GM23338 (cell line): ENCODE data around the gene PUS7. TPM values are rescaled to one million over a fixed set of nuclear protein-coding genes. Genes with fewer than 3 reads are reported as not detected.
"Not testable (repeated sequence)": the region's sequence is repeated elsewhere in the genome, so short reads cannot be mapped to it uniquely, and the experiment has no call there.

Source experiments
- ATAC-seq: fragments of 200-7000 bp; cut with Tn5 transposase; 3 replicates; pipeline ENCODE4 v1.9.1; 2020
- DNase-seq: peaks from one replicate; pipeline ENCODE4 v3.0.0-alpha.2; 2015; ENCODE audit warnings: low spot score
- H2AFZ ChIP-seq: fragments of 200-600 bp; sonication (generic); 2 replicates; pipeline ENCODE4 v1.8.0; 2016; ENCODE audit warnings: antibody characterized with exemption, mild to moderate bottlenecking, moderate library complexity
- H3F3A ChIP-seq: fragments of 200-600 bp; sonication (generic); replicated peaks from 2 replicates; pipeline ENCODE4 v1.8.0; 2017; ENCODE audit warnings: antibody characterized with exemption, mixed run types, low read depth
- H3K27ac ChIP-seq: fragments of 200-600 bp; sonication (generic); 2 replicates; pipeline ENCODE4 v1.6.1; 2016; ENCODE audit warnings: low read depth
- H3K27me3 ChIP-seq: fragments of 200-600 bp; sonication (generic); 2 replicates; pipeline ENCODE4 v1.8.0; 2016; ENCODE audit warnings: mild to moderate bottlenecking, mixed run types, moderate library complexity; ENCODE audit not compliant: insufficient read depth
- H3K36me3 ChIP-seq: fragments of 200-600 bp; sonication (generic); 2 replicates; pipeline ENCODE4 v1.8.0; 2016; ENCODE audit warnings: mild to moderate bottlenecking; ENCODE audit not compliant: insufficient read depth
- H3K4me1 ChIP-seq: fragments of 200-600 bp; sonication (generic); 2 replicates; pipeline ENCODE4 v1.8.0; 2016; ENCODE audit warnings: mild to moderate bottlenecking, moderate library complexity; ENCODE audit not compliant: insufficient read depth
- H3K4me2 ChIP-seq: fragments of 200-600 bp; sonication (generic); 2 replicates; pipeline ENCODE4 v1.7.1; 2017; ENCODE audit warnings: mixed run types
- H3K4me3 ChIP-seq: fragments of 200-600 bp; sonication (generic); 2 replicates; pipeline ENCODE4 v1.6.1; 2016; ENCODE audit warnings: mixed run types
- H3K79me2 ChIP-seq: fragments of 200-600 bp; sonication (generic); replicated peaks from 2 replicates; pipeline ENCODE4 v1.8.0; 2017; ENCODE audit warnings: mild to moderate bottlenecking; ENCODE audit not compliant: insufficient read depth
- H3K9me2 ChIP-seq: fragments of 200-600 bp; sonication (generic); 2 replicates; pipeline ENCODE4 v1.8.0; 2017; ENCODE audit not compliant: insufficient read depth
- H4K20me1 ChIP-seq: fragments of 200-600 bp; sonication (generic); replicated peaks from 2 replicates; pipeline ENCODE4 v1.8.0; 2017; ENCODE audit warnings: mild to moderate bottlenecking; ENCODE audit not compliant: insufficient read depth
- H3K27ac Mint-ChIP-seq: 2 replicates; pipeline ENCODE4 v1.8.0; 2020; ENCODE audit warnings: inconsistent platforms, mild to moderate bottlenecking, moderate library complexity, mixed read lengths
- H3K27me3 Mint-ChIP-seq: 3 replicates; pipeline ENCODE4 v1.8.0; 2022; ENCODE audit warnings: low read depth, mild to moderate bottlenecking, moderate library complexity, mixed read lengths, inconsistent platforms; ENCODE audit not compliant: insufficient read depth, poor library complexity
- H3K36me3 Mint-ChIP-seq: 3 replicates; pipeline ENCODE4 v1.8.0; 2021; ENCODE audit warnings: low read depth, mild to moderate bottlenecking, inconsistent platforms, moderate library complexity, mixed read lengths
- H3K4me1 Mint-ChIP-seq: 3 replicates; pipeline ENCODE4 v1.8.0; 2020; ENCODE audit warnings: mild to moderate bottlenecking, inconsistent platforms, mixed read lengths
- H3K4me3 Mint-ChIP-seq: 3 replicates; pipeline ENCODE4 v1.8.0; 2021; ENCODE audit warnings: moderate library complexity, mild to moderate bottlenecking, inconsistent platforms, mixed read lengths
- H3K9me3 Mint-ChIP-seq: 3 replicates; pipeline ENCODE4 v1.8.0; 2020; ENCODE audit warnings: moderate library complexity, mild to moderate bottlenecking, inconsistent platforms, mixed read lengths
- EZH2 ChIP-seq: fragments of 200-600 bp; sonication (generic); IDR thresholded peaks from one replicate; pipeline ENCODE4 v1.8.0; 2017; ENCODE audit warnings: antibody characterized with exemption, mild to moderate bottlenecking, low read depth; ENCODE audit not compliant: unreplicated experiment
- JUNB ChIP-seq: IDR thresholded peaks from one replicate; pipeline ENCODE4 v1.6.1; 2016; ENCODE audit warnings: antibody characterized with exemption; ENCODE audit not compliant: unreplicated experiment
- NANOG ChIP-seq: IDR thresholded peaks from 2 replicates; pipeline ENCODE4 v1.6.1; 2016; ENCODE audit warnings: antibody characterized with exemption, borderline replicate concordance
- POLR2AphosphoS5 ChIP-seq: IDR thresholded peaks from 2 replicates; pipeline ENCODE4 v1.6.1; 2016; ENCODE audit warnings: antibody characterized with exemption, low read depth
- polyA plus RNA-seq: library from polyadenylated mRNA; unstranded; fragments of >200 nt; fragmentation: Nextera tagmentation; extraction: Ambion mirVana; gene quantifications from 2 replicates; pipeline ENCODE4 v1.2.1, GENCODE V29; 2016
- total RNA-seq: library from RNA; depleted of rRNA; stranded (reverse); fragments of >200 nt; shearing (Covaris generic); gene quantifications from 2 replicates; pipeline ENCODE4 v1.2.3, GENCODE V29; 2014

Gene PUS7
- total and polyA plus RNA-seq, 2 experiments from 2014 or later, result 34.8 to 62.2 TPM

DNA sequence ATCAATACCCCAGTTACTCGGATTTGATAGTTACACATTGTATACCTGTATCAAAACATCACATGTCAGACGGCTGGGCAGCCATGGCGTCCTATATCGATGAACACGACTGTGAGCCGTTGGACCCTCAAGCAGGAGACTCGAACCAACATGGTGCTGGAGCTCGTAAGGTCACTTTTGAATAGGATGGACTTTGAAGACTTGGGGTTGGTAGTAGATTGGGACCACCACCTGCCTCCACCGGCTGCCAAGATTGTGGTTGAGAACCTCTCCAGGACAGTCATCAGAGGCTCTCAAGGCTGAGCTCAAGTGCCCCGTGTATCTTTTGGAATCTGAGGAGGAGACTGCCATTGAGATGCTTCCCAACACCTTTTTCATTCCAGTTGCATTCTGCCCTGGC is 8.1 kb upstream of the PUS7 start:
- Histone ChIP-seq H3K4me1 (peaks cover 18% of the 10 kb centered on the region), H3K36me3 (0 out of 2 replicates have a peak, but pooled peaks cover 2% of the 10 kb centered on the region), H3F3A (no peaks in the 10 kb centered on the region), H3K79me2 (peaks cover 28% of the 10 kb centered on the region), H3K4me3 (no peak overlapping the region), H3K27ac (no peak overlapping the region), H3K27me3 (no peaks in the 10 kb centered on the region), H2AFZ (no peak overlapping the region), H3K4me2 (no peak overlapping the region), H3K9me2 (no peaks in the 10 kb centered on the region), H4K20me1 (peaks cover 10% of the 10 kb centered on the region)
- Mint-ChIP-seq H3K27me3 (peaks cover 9% of the 10 kb centered on the region), H3K36me3 (peaks cover 2% of the 10 kb centered on the region; the same call in 1 of the 3 replicates), H3K9me3 (0 out of 3 replicates have a peak, but pooled peaks cover 2% of the 10 kb centered on the region), H3K27ac (no peak overlapping the region), H3K4me3 (no peak overlapping the region), H3K4me1 (peaks cover 10% of the 10 kb centered on the region; the same call in 2 of the 3 replicates)
- TF ChIP-seq POLR2AphosphoS5 (no peak), EZH2 (no peak)
- ATAC-seq, result no peak
- DNase-seq, result no peak

GRCh38 chr7:105527737-105528136 is 5.7 kb upstream of the PUS7 start:
- not testable (repeated sequence) for H3K4me3 ChIP-seq, H3K27ac Mint-ChIP-seq, H3K4me1 ChIP-seq, H3K36me3 Mint-ChIP-seq, ATAC-seq, H3K36me3 ChIP-seq, H3K9me3 Mint-ChIP-seq, H3K27me3 ChIP-seq, H4K20me1 ChIP-seq, H3K27ac ChIP-seq, H3K9me2 ChIP-seq, H3K4me2 ChIP-seq, DNase-seq, H3F3A ChIP-seq, H3K79me2 ChIP-seq, H3K4me1 Mint-ChIP-seq, H2AFZ ChIP-seq, H3K4me3 Mint-ChIP-seq
- peaks cover 16% of the 10 kb centered on the region for H3K27me3 Mint-ChIP-seq

DNA sequence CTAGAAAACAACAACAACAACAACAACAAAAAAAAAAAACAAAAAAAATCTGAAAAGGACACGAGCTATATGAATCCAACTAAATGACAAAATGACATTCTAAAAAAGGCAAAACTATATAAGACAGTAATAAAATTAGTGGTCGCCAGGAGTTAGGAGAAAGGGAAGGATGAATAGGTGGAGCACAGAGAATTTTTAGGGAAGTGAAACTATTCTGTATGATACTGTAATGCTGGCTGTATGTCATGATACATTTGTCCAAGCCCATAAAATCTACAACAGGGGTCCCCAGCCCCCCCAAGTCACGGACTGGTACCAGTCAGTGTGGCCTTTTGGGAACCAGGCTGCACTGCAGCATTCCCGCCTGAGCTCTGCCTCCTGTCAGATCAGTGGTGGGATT is 2.8 kb upstream of the PUS7 start:
- Histone ChIP-seq H3K4me1 (0 out of 2 replicates have a peak, but pooled peaks cover 5% of the 10 kb centered on the region), H2AFZ (no peak overlapping the region), H3K27ac (no peak overlapping the region), H3K9me2 (no peaks in the 10 kb centered on the region), H3K36me3 (no peaks in the 10 kb centered on the region), H3K4me3 (no peak overlapping the region), H3K4me2 (no peak overlapping the region), H4K20me1 (peaks cover under 1% of the 10 kb centered on the region), H3K79me2 (peaks cover 18% of the 10 kb centered on the region), H3K27me3 (0 out of 2 replicates have a peak, but pooled peaks cover 5% of the 10 kb centered on the region), H3F3A (no peaks in the 10 kb centered on the region)
- Mint-ChIP-seq H3K4me1 (peaks cover 5% of the 10 kb centered on the region; the same call in 2 of the 3 replicates), H3K4me3 (no peak overlapping the region), H3K36me3 (peaks cover 11% of the 10 kb centered on the region; the same call in 2 of the 3 replicates), H3K27ac (no peak overlapping the region), H3K9me3 (peaks cover 6% of the 10 kb centered on the region; the same call in 2 of the 3 replicates), H3K27me3 (peaks cover 12% of the 10 kb centered on the region)
- TF ChIP-seq NANOG (no peak), JUNB (no peak)
- no peak for DNase-seq
- ATAC-seq, result no peak

DNA sequence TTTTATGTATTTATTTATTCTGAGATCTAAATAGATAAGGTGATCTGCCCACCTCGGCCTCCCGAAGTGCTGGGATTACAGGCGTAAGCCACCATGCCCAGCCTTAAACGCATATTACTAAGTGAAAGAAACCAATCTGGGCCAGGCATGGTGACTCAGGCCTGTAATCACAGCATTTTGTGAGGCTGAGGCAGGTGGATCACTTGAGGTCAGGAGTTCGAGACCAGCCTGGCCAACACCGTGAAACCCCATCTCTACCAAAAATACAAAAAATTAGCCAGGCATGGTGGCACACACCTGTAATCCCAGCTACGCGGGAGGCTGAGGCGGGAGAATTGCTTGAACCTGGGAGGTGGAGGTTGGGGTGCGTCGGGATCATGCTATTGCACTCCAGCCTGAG is 2.4 kb upstream of the PUS7 start:
- peaks cover 22% of the 10 kb centered on the region for H3K79me2 ChIP-seq
- not testable (repeated sequence) for H3K9me2 ChIP-seq, H3K4me3 ChIP-seq, ATAC-seq, H3K4me3 Mint-ChIP-seq, H3K27me3 ChIP-seq, H3K27ac ChIP-seq, H3K36me3 ChIP-seq, H3K4me2 ChIP-seq, H3K4me1 ChIP-seq, DNase-seq, H4K20me1 ChIP-seq, H3K27ac Mint-ChIP-seq, H3K4me1 Mint-ChIP-seq, H3K9me3 Mint-ChIP-seq, H3F3A ChIP-seq, H2AFZ ChIP-seq
- Mint-ChIP-seq H3K36me3 (peaks cover 16% of the 10 kb centered on the region), H3K27me3 (peaks cover 10% of the 10 kb centered on the region)
